Pancreas (tissue), 10 donors: ENCODE measurements around the gene FADS1. TPM values are rescaled to one million over a fixed set of nuclear protein-coding genes. Genes with fewer than 3 reads are reported as not detected.

Experiments used
- ATAC-seq, 4 donors: fragments of 200-7000 bp; cut with Tn5 transposase; one replicate each; pipeline versions ENCODE4 v1.8.0 to v1.9.1; 2020; ENCODE audit warnings: mild to moderate bottlenecking in 4 of 4, moderate library complexity in 4 of 4
- DNase-seq, 6 donors: peaks; one replicate each; pipeline ENCODE4 v3.0.0-alpha.2; 2020
- FAIRE-seq: peaks from 2 replicates; lab custom pipeline; 2012; peaks lifted over from hg19 to GRCh38; lab: Jason Lieb, UNC
- H3K27ac ChIP-seq, 4 donors: fragments of 200-600 bp; sonication (generic); 1 replicate in 3 of 4; 2 replicates in 1 of 4; pipeline versions ENCODE4 v1.5.0 to v1.8.0; 2020
- H3K27me3 ChIP-seq, 4 donors: fragments of 200-600 bp; one replicate each; pipeline ENCODE4 v1.8.0; 2021
- H3K36me3 ChIP-seq, 3 donors: fragments of 200-600 bp; sonication (generic) in 1 of 3; one replicate each; pipeline versions ENCODE4 v1.5.0 to v1.8.0; 2020 to 2021
- H3K4me1 ChIP-seq, 3 donors: fragments of 200-600 bp; one replicate each; pipeline ENCODE4 v1.8.0; 2021
- H3K4me3 ChIP-seq, 4 donors: fragments of 200-600 bp; sonication (generic) in 2 of 4; one replicate each; pipeline versions ENCODE4 v1.5.0 to v1.8.0; 2020 to 2021
- H3K9me3 ChIP-seq, 4 donors: fragments of 200-600 bp; one replicate each; pipeline ENCODE4 v1.8.0; 2021
- CTCF ChIP-seq, 4 donors: fragments of 200-600 bp; sonication (generic) in 3 of 4; IDR thresholded peaks; one replicate each; pipeline versions ENCODE4 v1.5.0 to v1.8.0; 2021; ENCODE audit warnings: antibody characterized with exemption in 4 of 4
- WGBS, 2 donors: extraction: QIAGEN DNeasy Blood & Tissue Kit; methylation state at CpG; one replicate each; pipeline ENCODE4 v1.1.7; 2013; 5-methylcytosine and 5-hydroxymethylcytosine counted together
- intact Hi-C, 3 donors: fragments of 100-400 bp; cut with DNase I; formaldehyde crosslinking; loops; one replicate each; pipeline versions ENCODE4 v1.11.1 to v1.14.2; 2022
- polyA plus RNA-seq, 2 donors: library from polyadenylated mRNA; stranded (reverse); fragments of 200-250 nt; gene quantifications; one replicate each; pipeline ENCODE4 v1.2.3, GENCODE V29; 2013
- total RNA-seq, 6 donors: library from RNA; stranded (reverse); fragmentation: NEBNext Ultra II Directional in 4 of 6; extraction: Animal tissue kit (Norgen Biotek cat#: 25700) in 4 of 6; gene quantifications; one replicate each; pipeline versions ENCODE4 v1.2.1 to v1.2.4, GENCODE V29; 2021 to 2023
- donor health status: healthy with polysubstance abuse.
- donor health status: DM: no; HTN: no; CAD: no; lungs with moderate emphysema.
- donor health status: DM: no; HTN: no; CAD: no.
- donor health status: control.
- donor health status: control.
- donor health status: Bipolar disorder and iron deficiency.
- donor health status: DM: yes; HTN: yes; CAD: no.
- donor health status: DM: no; HTN: no; CAD: no.
- donor health status: DM: no; HTN: no; CAD: no.
- donor health status: DM: yes; HTN: yes; CAD: no.

The FADS1 gene
- total and polyA plus RNA-seq, 8 donors: 2.3 to 15.1 (median 5.4) TPM

GRCh38 chr11:61862714-61863547 is 46.1 kb upstream of the FADS1 start:
- intact Hi-C loops: no loop called here
- TF ChIP-seq CTCF (IDR thresholded peaks at IDR 0.05): no peak
- 90 to 92% methylated on average over 18 of the region's 18 CpGs for WGBS, 2 donors
- H3K27ac ChIP-seq: no peak overlapping the region
- H3K4me1 ChIP-seq: no peaks in the 10 kb centered on the region
- H3K27me3 ChIP-seq: no peaks in the 10 kb centered on the region
- no peak overlapping the region for H3K4me3 ChIP-seq
- FAIRE-seq: no peak
- H3K36me3 ChIP-seq: no peaks in the 10 kb centered on the region
- ATAC-seq: no peak
- no peak for DNase-seq
- no peaks in the 10 kb centered on the region for H3K9me3 ChIP-seq

GRCh38 chr11:61861634-61862033 is 44.8 kb upstream of the FADS1 start:
- Histone ChIP-seq H3K36me3 (no peaks in the 10 kb centered on the region), H3K27ac (no peak overlapping the region), H3K9me3 (no peaks in the 10 kb centered on the region), H3K4me3 (no peak overlapping the region), H3K4me1 (no peaks in the 10 kb centered on the region), H3K27me3 (no peaks in the 10 kb centered on the region)
- no peak for TF ChIP-seq CTCF (IDR thresholded peaks at IDR 0.05)
- DNase-seq (no peak), FAIRE-seq (no peak), ATAC-seq (no peak)
- intact Hi-C loops: no loop called here
- 63 to 71% methylated on average over 9 of the region's 9 CpGs for WGBS, 2 donors

GRCh38 chr11:61860054-61860903 is 43.5 kb upstream of the FADS1 start:
- intact Hi-C loops: no loop called here
- TF ChIP-seq CTCF (IDR thresholded peaks at IDR 0.05): no peak

GRCh38 chr11:61855939-61856680 is 39.3 kb upstream of the FADS1 start:
- FAIRE-seq (no peak), DNase-seq (no peak), ATAC-seq (no peak)
- Histone ChIP-seq H3K4me1 (no peaks in the 10 kb centered on the region), H3K9me3 (no peaks in the 10 kb centered on the region), H3K27ac (no peak overlapping the region), H3K27me3 (no peaks in the 10 kb centered on the region), H3K36me3 (no peaks in the 10 kb centered on the region), H3K4me3 (no peak overlapping the region)
- intact Hi-C loops: no loop called here
- TF ChIP-seq CTCF (IDR thresholded peaks at IDR 0.05): no peak
- WGBS, 2 donors: 91 to 93% methylated on average over 12 of the region's 12 CpGs

More at GRCh38 chr11:61860054-61860903, 43.5 kb upstream of the FADS1 start:
- Histone ChIP-seq H3K36me3 (no peaks in the 10 kb centered on the region), H3K27me3 (no peaks in the 10 kb centered on the region), H3K4me1 (no peaks in the 10 kb centered on the region), H3K27ac (no peak overlapping the region), H3K9me3 (no peaks in the 10 kb centered on the region), H3K4me3 (no peak overlapping the region)
- WGBS, 2 donors: 52 to 54% methylated on average over 16 of the region's 16 CpGs
- FAIRE-seq: no peak
- DNase-seq: peak; percentile 76 to 90 (median 84)
- ATAC-seq: peak; percentile 86 to 97 (median 90)
